IPS-15b (cell line): ENCODE results near the gene SRCIN1.

Experiments
- H3K27me3 ChIP-seq: one replicate; pipeline ENCODE4 v1.6.1; 2013; ENCODE audit warnings: low read length; ENCODE audit not compliant: control insufficient read depth, insufficient read depth
- H3K36me3 ChIP-seq: one replicate; pipeline ENCODE4 v1.6.1; 2013; ENCODE audit warnings: low read length; ENCODE audit not compliant: control insufficient read depth, insufficient read depth
- H3K4me1 ChIP-seq: one replicate; pipeline ENCODE4 v1.6.1; 2013; ENCODE audit warnings: mild to moderate bottlenecking, low read length; ENCODE audit not compliant: control insufficient read depth, insufficient read depth
- H3K4me3 ChIP-seq: one replicate; pipeline ENCODE4 v1.5.1; 2013; ENCODE audit warnings: low read depth, low read length
- H3K9ac ChIP-seq: one replicate; pipeline ENCODE4 v1.6.1; 2013; ENCODE audit warnings: low read depth, mild to moderate bottlenecking, low read length
- H3K9me3 ChIP-seq: one replicate; pipeline ENCODE4 v1.6.1; 2013; ENCODE audit warnings: mild to moderate bottlenecking, low read length; ENCODE audit not compliant: control insufficient read depth, insufficient read depth

Gene SRCIN1

GRCh38 chr17:38574712-38575111 lies 31.0 kb downstream of the SRCIN1 start:
- Histone ChIP-seq H3K4me3 (peak overlapping the region; percentile 28), H3K36me3 (no peaks in the 10 kb centered on the region), H3K27me3 (peaks cover 92% of the 10 kb centered on the region), H3K9ac (no peak overlapping the region), H3K9me3 (no peaks in the 10 kb centered on the region), H3K4me1 (peaks cover 16% of the 10 kb centered on the region)

GRCh38 chr17:38572669-38573365 lies 32.9 kb downstream of the SRCIN1 start:
- H3K9me3 ChIP-seq, result no peaks in the 10 kb centered on the region
- peak overlapping the region; percentile 45 for H3K4me3 ChIP-seq
- no peak overlapping the region for H3K9ac ChIP-seq
- no peaks in the 10 kb centered on the region for H3K36me3 ChIP-seq
- H3K4me1 ChIP-seq, result peaks cover 14% of the 10 kb centered on the region
- peaks cover 93% of the 10 kb centered on the region for H3K27me3 ChIP-seq

- H3K9me3 ChIP-seq, result no peaks in the 10 kb centered on the region
- H3K4me1 ChIP-seq, result peaks cover 16% of the 10 kb centered on the region
- H3K27me3 ChIP-seq, result peaks cover 93% of the 10 kb centered on the region
- peak overlapping the region; percentile 50 for H3K4me3 ChIP-seq
- H3K36me3 ChIP-seq, result no peaks in the 10 kb centered on the region
- H3K9ac ChIP-seq, result no peak overlapping the region
These were observed 33.7 kb downstream of the SRCIN1 start for GRCh38 chr17:38571833-38572668.

GRCh38 chr17:38569701-38570512 lies 35.8 kb downstream of the SRCIN1 start:
- Histone ChIP-seq H3K4me3 (no peak overlapping the region), H3K4me1 (peaks cover 18% of the 10 kb centered on the region), H3K9me3 (no peaks in the 10 kb centered on the region), H3K9ac (no peak overlapping the region), H3K36me3 (no peaks in the 10 kb centered on the region), H3K27me3 (peaks cover 93% of the 10 kb centered on the region)

GRCh38 chr17:38568845-38569510 lies 36.8 kb downstream of the SRCIN1 start:
- Histone ChIP-seq H3K9me3 (no peaks in the 10 kb centered on the region), H3K36me3 (no peaks in the 10 kb centered on the region), H3K4me1 (peaks cover 23% of the 10 kb centered on the region), H3K4me3 (no peak overlapping the region), H3K27me3 (peaks cover 92% of the 10 kb centered on the region), H3K9ac (no peak overlapping the region)

GRCh38 chr17:38568274-38568673 lies 37.5 kb downstream of the SRCIN1 start:
- peaks cover 91% of the 10 kb centered on the region for H3K27me3 ChIP-seq
- no peaks in the 10 kb centered on the region for H3K9me3 ChIP-seq
- H3K4me3 ChIP-seq, result no peak overlapping the region
- H3K9ac ChIP-seq, result no peak overlapping the region
- H3K4me1 ChIP-seq, result peaks cover 22% of the 10 kb centered on the region
- no peaks in the 10 kb centered on the region for H3K36me3 ChIP-seq

GRCh38 chr17:38567350-38567749 lies 38.4 kb downstream of the SRCIN1 start:
- Histone ChIP-seq H3K4me3 (no peak overlapping the region), H3K4me1 (peaks cover 21% of the 10 kb centered on the region), H3K27me3 (peaks cover 94% of the 10 kb centered on the region), H3K9me3 (no peaks in the 10 kb centered on the region), H3K9ac (no peak overlapping the region), H3K36me3 (no peaks in the 10 kb centered on the region)

- Histone ChIP-seq H3K9me3 (no peaks in the 10 kb centered on the region), H3K27me3 (peaks cover 97% of the 10 kb centered on the region), H3K4me3 (no peak overlapping the region), H3K36me3 (no peaks in the 10 kb centered on the region), H3K9ac (no peak overlapping the region), H3K4me1 (peaks cover 21% of the 10 kb centered on the region)
These were observed 39.1 kb downstream of the SRCIN1 start for GRCh38 chr17:38566666-38567031.

- Histone ChIP-seq H3K27me3 (peaks cover 97% of the 10 kb centered on the region), H3K9me3 (no peaks in the 10 kb centered on the region), H3K9ac (no peak overlapping the region), H3K4me3 (peak overlapping the region; percentile 31), H3K4me1 (peaks cover 18% of the 10 kb centered on the region), H3K36me3 (no peaks in the 10 kb centered on the region)
These were observed 39.7 kb downstream of the SRCIN1 start for GRCh38 chr17:38565853-38566665.

- H3K27me3 ChIP-seq, result peaks cover 97% of the 10 kb centered on the region
- H3K4me1 ChIP-seq, result peaks cover 25% of the 10 kb centered on the region
- H3K9ac ChIP-seq, result no peak overlapping the region
- no peaks in the 10 kb centered on the region for H3K36me3 ChIP-seq
- H3K9me3 ChIP-seq, result no peaks in the 10 kb centered on the region
- H3K4me3 ChIP-seq, result peak overlapping the region; percentile 24
These were observed 40.9 kb downstream of the SRCIN1 start for GRCh38 chr17:38564869-38565268.
